Measurements from ENCODE around the gene METTL25.

- TF ChIP-seq, protein P1, sequence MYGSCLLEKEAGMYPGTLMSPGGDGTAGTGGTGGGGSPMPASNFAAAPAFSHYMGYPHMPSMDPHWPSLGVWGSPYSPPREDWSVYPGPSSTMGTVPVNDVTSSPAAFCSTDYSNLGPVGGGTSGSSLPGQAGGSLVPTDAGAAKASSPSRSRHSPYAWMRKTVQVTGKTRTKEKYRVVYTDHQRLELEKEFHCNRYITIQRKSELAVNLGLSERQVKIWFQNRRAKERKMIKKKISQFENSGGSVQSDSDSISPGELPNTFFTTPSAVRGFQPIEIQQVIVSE (CRISPR knock-in tag; IDR thresholded peaks at IDR 0.05; ENCODE audit: borderline replicate concordance), result no peak
- TF ChIP-seq MAX (CRISPR knock-in tag; IDR thresholded peaks at IDR 0.05), result no peak
Observed at GRCh38 chr12:82400819-82401218, 42.5 kb downstream of the METTL25 start.

Data from WTC11 (cell line).